ENCODE results near the gene ZNF354C. TPM values are rescaled to one million over a fixed set of nuclear protein-coding genes. Genes with fewer than 3 reads are reported as not detected.

Gene ZNF354C
- total RNA-seq, 1 experiment from 2014 or later, result 0.07 TPM

- DNase-seq (ENCODE audit: low read depth, low spot score) (no peak), ATAC-seq (no peak)
- Histone ChIP-seq H3K27me3 (ENCODE audit: insufficient read depth, low read length) (no peaks in the 10 kb centered on the region), H3K27ac (ENCODE audit: low read depth, low read length) (no peak overlapping the region), H3K4me3 (replicated peaks in 1 of 2; ENCODE audit: low read depth in 1 of 2, low read length in 2 of 2) (no peak overlapping the region), H3K9ac (ENCODE audit: low read length) (no peak overlapping the region), H3K4me1 (ENCODE audit: control insufficient read depth in 1 of 2, insufficient read depth in 2 of 2, low read length in 2 of 2) (no peaks in the 10 kb centered on the region), H3K9me3 (ENCODE audit: control insufficient read depth in 1 of 2, insufficient read depth in 1 of 2, low read depth in 1 of 2, low read length in 2 of 2) (no peaks in the 10 kb centered on the region), H3K79me2 (ENCODE audit: insufficient read depth, low read length) (no peaks in the 10 kb centered on the region), H3K4me2 (ENCODE audit: low read length) (no peak overlapping the region), H3K36me3 (ENCODE audit: control insufficient read depth in 1 of 2, insufficient read depth in 2 of 2, low read length in 2 of 2) (no peaks in the 10 kb centered on the region), H3K9me2 (ENCODE audit: insufficient read depth) (no peaks in the 10 kb centered on the region), H4K20me1 (ENCODE audit: insufficient read depth) (no peaks in the 10 kb centered on the region), H2AFZ (ENCODE audit: low read depth, low read length, poor library complexity, severe bottlenecking) (no peak overlapping the region)
- ChIA-PET RAD21 (ENCODE audit: low non-redundant PET in 1 of 2, low total read pairs in 2 of 2, uncharacterized antibody in 2 of 2, unreplicated experiment in 2 of 2) (no interaction called here), POLR2A (no interaction called here), CTCF (no interaction called here)
- no TSS peak for BruUV-seq (replicated peaks)
- intact Hi-C loops (cut with micrococcal nuclease), result no loop called here
- TF ChIP-seq TCF7L2 (IDR thresholded peaks at IDR 0.05; ENCODE audit: borderline replicate concordance, extremely low read depth, insufficient read depth, insufficient read length) (no peak), CEBPB (IDR thresholded peaks at IDR 0.05; ENCODE audit: low read depth) (no peak), SIN3A (IDR thresholded peaks at IDR 0.05; ENCODE audit: low read depth) (no peak), ATF3 (IDR thresholded peaks at IDR 0.05) (no peak), ZFX (IDR thresholded peaks at IDR 0.05) (no peak), EGR1 (IDR thresholded peaks at IDR 0.05; ENCODE audit: low read depth) (no peak), ELF1 (IDR thresholded peaks at IDR 0.05; ENCODE audit: borderline replicate concordance, low read depth) (no peak), JUND (IDR thresholded peaks at IDR 0.05) (no peak), SP1 (IDR thresholded peaks at IDR 0.05; ENCODE audit: low read depth) (no peak), SRF (IDR thresholded peaks at IDR 0.05; ENCODE audit: low read depth) (no peak), RAD21 (IDR thresholded peaks at IDR 0.05; ENCODE audit: low read depth) (no peak), FOSL1 (IDR thresholded peaks at IDR 0.05; ENCODE audit: low read depth) (no peak), REST (IDR thresholded peaks at IDR 0.05; ENCODE audit: low read depth) (no peak), CBX3 (IDR thresholded peaks at IDR 0.05; ENCODE audit: low read depth) (no peak), POLR2AphosphoS5 (IDR thresholded peaks at IDR 0.05; ENCODE audit: low read depth, low read length) (no peak), YY1 (IDR thresholded peaks at IDR 0.05; ENCODE audit: extremely low read depth, insufficient replicate concordance, low read depth, low read length) (no peak)
- TF ChIP-seq, protein P1, sequence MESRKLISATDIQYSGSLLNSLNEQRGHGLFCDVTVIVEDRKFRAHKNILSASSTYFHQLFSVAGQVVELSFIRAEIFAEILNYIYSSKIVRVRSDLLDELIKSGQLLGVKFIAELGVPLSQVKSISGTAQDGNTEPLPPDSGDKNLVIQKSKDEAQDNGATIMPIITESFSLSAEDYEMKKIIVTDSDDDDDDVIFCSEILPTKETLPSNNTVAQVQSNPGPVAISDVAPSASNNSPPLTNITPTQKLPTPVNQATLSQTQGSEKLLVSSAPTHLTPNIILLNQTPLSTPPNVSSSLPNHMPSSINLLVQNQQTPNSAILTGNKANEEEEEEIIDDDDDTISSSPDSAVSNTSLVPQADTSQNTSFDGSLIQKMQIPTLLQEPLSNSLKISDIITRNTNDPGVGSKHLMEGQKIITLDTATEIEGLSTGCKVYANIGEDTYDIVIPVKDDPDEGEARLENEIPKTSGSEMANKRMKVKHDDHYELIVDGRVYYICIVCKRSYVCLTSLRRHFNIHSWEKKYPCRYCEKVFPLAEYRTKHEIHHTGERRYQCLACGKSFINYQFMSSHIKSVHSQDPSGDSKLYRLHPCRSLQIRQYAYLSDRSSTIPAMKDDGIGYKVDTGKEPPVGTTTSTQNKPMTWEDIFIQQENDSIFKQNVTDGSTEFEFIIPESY (IDR thresholded peaks at IDR 0.05; ENCODE audit: extremely low read depth, insufficient replicate concordance, low read length), result no peak
- TF ChIP-seq, protein P2, sequence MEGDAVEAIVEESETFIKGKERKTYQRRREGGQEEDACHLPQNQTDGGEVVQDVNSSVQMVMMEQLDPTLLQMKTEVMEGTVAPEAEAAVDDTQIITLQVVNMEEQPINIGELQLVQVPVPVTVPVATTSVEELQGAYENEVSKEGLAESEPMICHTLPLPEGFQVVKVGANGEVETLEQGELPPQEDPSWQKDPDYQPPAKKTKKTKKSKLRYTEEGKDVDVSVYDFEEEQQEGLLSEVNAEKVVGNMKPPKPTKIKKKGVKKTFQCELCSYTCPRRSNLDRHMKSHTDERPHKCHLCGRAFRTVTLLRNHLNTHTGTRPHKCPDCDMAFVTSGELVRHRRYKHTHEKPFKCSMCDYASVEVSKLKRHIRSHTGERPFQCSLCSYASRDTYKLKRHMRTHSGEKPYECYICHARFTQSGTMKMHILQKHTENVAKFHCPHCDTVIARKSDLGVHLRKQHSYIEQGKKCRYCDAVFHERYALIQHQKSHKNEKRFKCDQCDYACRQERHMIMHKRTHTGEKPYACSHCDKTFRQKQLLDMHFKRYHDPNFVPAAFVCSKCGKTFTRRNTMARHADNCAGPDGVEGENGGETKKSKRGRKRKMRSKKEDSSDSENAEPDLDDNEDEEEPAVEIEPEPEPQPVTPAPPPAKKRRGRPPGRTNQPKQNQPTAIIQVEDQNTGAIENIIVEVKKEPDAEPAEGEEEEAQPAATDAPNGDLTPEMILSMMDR (IDR thresholded peaks at IDR 0.05 in 2 of 3, conservative IDR thresholded peaks at IDR 0.05 in 1 of 3; ENCODE audit: borderline replicate concordance in 1 of 3, insufficient read depth in 1 of 3, low read depth in 2 of 3, low read length in 2 of 3), result no peak
Observed at GRCh38 chr5:179110528-179110927, 50.4 kb downstream of the ZNF354C start.
